A549 treated with Hydrocortisone at 1 μM for 4 hours (cell line): ENCODE measurements around the gene LCE4A. TPM values are rescaled to one million over a fixed set of nuclear protein-coding genes. Genes with fewer than 3 reads are reported as not detected.

Experiments
- total RNA-seq: library from RNA; stranded (reverse); fragments of 200-300 nt; extraction: Qiagen RNA extraction; gene quantifications from 5 replicates; pipeline ENCODE4 v1.2.3, GENCODE V29; 2022

The LCE4A gene
- not detected in 5 replicates for total RNA-seq

GRCh38 chr1:152707860-152708259 lies at the start of gene LCE4A:
LCE4A (plus strand) TSS chr1:152708160; CDS start chr1:152709076, 916 bp downstream.

GRCh38 chr1:152663098-152663497 lies 44.9 kb upstream of the LCE4A start, which contains the start of gene LCE2D:
LCE2D (plus strand) TSS chr1:152663380; CDS start chr1:152664106, 726 bp downstream.

GRCh38 chr1:152674983-152675382 lies 33.0 kb upstream of the LCE4A start, which contains the start of gene LCE2C:
LCE2C (plus strand) TSS chr1:152675279; CDS start chr1:152676016, 737 bp downstream.

GRCh38 chr1:152685823-152686222 lies 22.1 kb upstream of the LCE4A start, which contains the start of gene LCE2B:
LCE2B (plus strand) TSS chr1:152686123; CDS start chr1:152686844, 721 bp downstream.

GRCh38 chr1:152697701-152698600 lies 10.0 kb upstream of the LCE4A start, which contains the start of gene LCE2A:
LCE2A (plus strand) TSS chr1:152698345; CDS start chr1:152698902, 557 bp downstream.

GRCh38 chr1:152757747-152758146 lies 49.8 kb downstream of the LCE4A start, which contains the start of gene KPRP:
KPRP (plus strand) TSS chr1:152758025; CDS start chr1:152759589, 1,564 bp downstream.

Other genes with a start within 250 kb of the LCE4A start
- 0.20 TPM in 1 of 5 replicates, not detected in the others for gene LCE5A, start 197.4 kb upstream of the LCE4A start, total RNA-seq
- gene CRCT1, start 193.7 kb upstream of the LCE4A start, total RNA-seq, result 0.29 to 0.70 TPM (median 0.32 TPM) in 5 replicates
- 0.30 TPM in 1 of 5 replicates, not detected in the others for gene LCE3E, start 141.4 kb upstream of the LCE4A start, total RNA-seq
- gene LCE3D, start 127.6 kb upstream of the LCE4A start, total RNA-seq, result 2.6 to 3.6 TPM (median 3.1 TPM) in 5 replicates
- not detected in 5 replicates for gene LCE3C, start 107.9 kb upstream of the LCE4A start, total RNA-seq
- gene LCE3B, start 94.3 kb upstream of the LCE4A start, total RNA-seq, result not detected in 5 replicates
- not detected in 5 replicates for gene LCE3A, start 85.1 kb upstream of the LCE4A start, total RNA-seq
- gene LCE2D, start 44.8 kb upstream of the LCE4A start, total RNA-seq, result not detected in 5 replicates
- not detected in 5 replicates for gene LCE2C, start 32.9 kb upstream of the LCE4A start, total RNA-seq
- gene LCE2B, start 22.0 kb upstream of the LCE4A start, total RNA-seq, result not detected in 5 replicates
- gene LCE2A, start 9.8 kb upstream of the LCE4A start, total RNA-seq, result not detected in 5 replicates
- not detected in 5 replicates for gene KPRP, start 49.9 kb downstream of the LCE4A start, total RNA-seq
- not detected in 5 replicates for gene LCE1F, start 67.0 kb downstream of the LCE4A start, total RNA-seq
- 0.08 to 0.17 TPM (median 0.12 TPM) in 3 of 5 replicates, not detected in the others for gene LCE1E, start 78.1 kb downstream of the LCE4A start, total RNA-seq
- not detected in 5 replicates for gene LCE1D, start 88.6 kb downstream of the LCE4A start, total RNA-seq
- gene LCE1C, start 98.5 kb downstream of the LCE4A start, total RNA-seq, result not detected in 5 replicates
- gene LCE1B, start 103.8 kb downstream of the LCE4A start, total RNA-seq, result 0.11 TPM in 1 of 5 replicates, not detected in the others
- not detected in 5 replicates for gene LCE1A, start 119.3 kb downstream of the LCE4A start, total RNA-seq
- not detected in 5 replicates for gene LCE6A, start 134.7 kb downstream of the LCE4A start, total RNA-seq
- gene LCE7A, start 151.8 kb downstream of the LCE4A start, total RNA-seq, result not detected in 5 replicates
- not detected in 5 replicates for gene SMCP, start 170.2 kb downstream of the LCE4A start, total RNA-seq
- gene IVL, start 200.4 kb downstream of the LCE4A start, total RNA-seq, result 0.07 to 0.09 TPM (median 0.08 TPM) in 3 of 5 replicates, not detected in the others
- not detected in 5 replicates for gene SPRR5, start 239.0 kb downstream of the LCE4A start, total RNA-seq